ENCODE results near the gene FOLR1.

The FOLR1 gene

DNA sequence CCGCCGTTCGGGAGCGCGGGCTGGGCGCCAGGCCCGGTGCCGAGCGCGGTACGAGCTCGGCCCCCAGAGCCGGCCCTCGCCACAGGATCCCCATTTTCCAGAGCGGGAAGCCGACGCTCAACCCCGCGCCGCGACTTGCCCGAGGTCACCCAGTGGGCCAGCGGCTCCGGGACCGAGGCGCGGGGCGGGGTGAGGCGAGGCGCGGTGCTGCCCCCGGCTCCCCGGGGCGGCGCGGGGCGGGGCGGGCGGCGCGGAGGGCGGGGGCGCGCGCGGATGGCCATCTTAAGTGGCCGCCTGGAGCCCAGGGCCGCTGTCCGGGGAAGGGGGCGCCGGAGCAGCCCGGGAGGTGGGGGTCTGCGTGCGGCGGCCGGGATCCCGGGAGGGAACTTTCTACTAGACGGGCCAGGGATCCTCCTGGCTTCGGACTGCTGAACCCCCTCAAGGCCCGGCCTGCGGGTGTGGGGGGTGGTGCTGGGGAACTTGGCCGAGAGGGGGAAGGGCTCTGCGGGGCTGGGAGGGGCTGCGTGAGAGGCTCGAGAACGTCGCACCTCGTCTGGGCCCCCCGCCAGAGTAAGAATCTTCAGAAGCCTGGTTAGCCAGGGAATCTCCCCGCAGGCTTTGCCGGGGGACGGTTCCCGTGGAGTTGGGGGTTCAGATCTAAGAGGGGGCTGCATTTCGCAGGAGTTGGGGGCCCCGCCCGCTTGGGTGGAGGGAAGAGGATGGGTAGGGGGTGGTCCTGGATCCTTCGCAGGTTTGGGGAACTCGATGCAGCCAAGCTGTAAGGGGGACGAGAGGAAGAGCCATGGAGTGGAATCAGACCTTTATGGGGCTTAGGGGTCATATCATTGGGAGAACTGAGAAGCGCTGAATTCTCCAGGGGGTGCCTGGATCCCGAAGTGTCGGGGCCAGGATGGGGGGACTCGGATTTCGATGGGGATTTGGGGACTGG is 31.9 kb downstream of the FOLR1 start:
- DNase-seq (ENCODE audit: low read depth), result peak; percentile 73

- DNase-seq (ENCODE audit: low read depth), result peak; percentile 58
These were observed 32.8 kb downstream of the FOLR1 start, which contains the start of gene INPPL1 for GRCh38 chr11:72224564-72225410. Gene INPPL1, plus strand, starts transcription at chr11:72224767. Its CDS starts 218 bp downstream, at chr11:72224985.

- DNase-seq (ENCODE audit: low read depth), result peak; percentile 34
These were observed 33.5 kb downstream of the FOLR1 start for GRCh38 chr11:72225411-72225951.

DNA sequence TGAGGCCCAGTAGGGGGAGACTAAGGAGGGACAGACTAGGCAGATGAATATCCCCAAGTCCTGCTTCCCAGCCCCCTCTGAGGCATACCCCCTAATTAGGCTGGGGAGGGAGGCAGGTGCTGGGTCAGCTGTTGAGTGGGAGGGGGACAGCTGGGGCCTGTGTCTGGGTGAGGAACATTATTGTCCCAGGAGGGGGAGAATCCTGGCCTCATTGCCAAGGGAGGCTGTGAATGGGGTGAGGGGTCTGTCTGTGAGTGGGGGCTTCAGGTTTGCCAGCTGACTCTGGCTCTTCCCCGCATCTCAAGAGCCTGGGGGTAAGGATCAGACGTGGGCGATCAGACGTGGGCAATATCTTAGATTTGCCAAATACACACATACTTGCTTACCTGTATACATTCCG is 34.8 kb downstream of the FOLR1 start:
- no peak for DNase-seq (ENCODE audit: low read depth)

DNA sequence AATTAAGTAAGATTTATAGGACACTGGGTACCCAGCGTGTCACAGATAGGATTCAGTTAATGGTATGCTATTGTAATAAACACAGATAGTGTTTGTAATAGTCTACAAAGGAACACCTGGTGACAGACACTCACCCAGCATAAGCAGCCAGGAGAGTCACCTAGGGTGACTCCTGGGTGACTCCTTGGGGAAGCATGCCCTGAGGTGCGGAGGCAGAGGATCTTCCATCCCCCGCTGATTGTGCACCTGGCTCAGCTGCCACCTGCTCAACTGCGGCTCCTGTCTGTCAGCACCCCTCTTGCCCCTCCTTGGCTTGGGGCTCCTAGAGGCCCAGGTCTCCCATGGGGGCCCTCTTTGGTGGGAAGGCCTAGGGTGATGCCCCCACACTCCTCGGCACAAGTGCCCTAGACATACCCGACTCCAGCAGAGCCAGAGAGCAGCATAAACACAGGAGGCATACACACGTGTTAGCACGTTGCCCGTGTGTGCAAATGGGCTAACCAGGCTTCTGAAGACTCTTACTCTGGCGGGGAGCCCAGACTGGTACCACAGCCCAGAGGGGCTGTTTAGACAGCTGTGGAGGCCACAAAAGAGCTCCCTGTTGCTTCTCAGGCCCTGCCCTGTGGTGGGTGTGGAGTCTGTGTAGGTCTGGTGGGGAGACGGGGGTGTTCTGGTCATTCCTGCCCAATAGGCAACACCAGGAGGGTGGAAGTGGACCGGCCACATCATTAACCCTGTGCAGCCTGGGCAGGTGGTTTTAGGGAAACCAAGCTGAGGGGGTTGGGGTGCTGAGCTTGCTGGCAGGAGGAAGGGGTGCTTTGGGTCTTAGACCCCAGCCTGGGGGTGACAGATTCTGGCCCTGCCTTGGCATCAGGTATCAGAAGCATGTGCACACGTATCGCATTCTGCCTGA is 35.6 kb downstream of the FOLR1 start:
- no peak for DNase-seq (ENCODE audit: low read depth)

DNA sequence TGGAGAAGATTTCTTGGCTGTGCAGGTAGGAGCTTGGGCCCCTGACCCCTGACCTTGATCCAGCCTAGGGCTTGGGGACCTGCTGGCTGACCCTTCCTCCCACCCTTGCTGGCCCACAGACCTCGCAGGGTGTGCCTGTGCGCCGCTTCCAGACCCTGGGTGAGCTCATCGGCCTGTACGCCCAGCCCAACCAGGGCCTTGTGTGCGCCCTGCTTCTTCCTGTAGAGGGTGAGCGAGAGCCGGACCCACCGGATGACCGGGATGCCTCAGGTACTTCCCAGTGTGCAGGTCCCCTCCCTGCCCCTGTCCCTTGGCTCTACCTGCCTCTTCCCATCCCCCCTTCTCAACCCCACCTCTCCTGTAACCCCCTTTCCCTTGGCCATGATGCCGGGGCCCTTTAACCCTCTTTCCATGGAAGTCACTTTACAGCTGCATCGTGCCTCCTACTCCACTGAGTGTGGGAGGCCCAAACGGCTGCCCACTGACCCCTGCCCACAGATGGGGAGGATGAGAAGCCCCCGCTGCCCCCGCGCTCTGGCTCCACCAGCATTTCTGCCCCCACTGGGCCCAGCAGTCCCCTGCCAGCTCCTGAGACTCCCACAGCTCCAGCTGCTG is 36.4 kb downstream of the FOLR1 start:
- DNase-seq (ENCODE audit: low read depth), result no peak

DNA sequence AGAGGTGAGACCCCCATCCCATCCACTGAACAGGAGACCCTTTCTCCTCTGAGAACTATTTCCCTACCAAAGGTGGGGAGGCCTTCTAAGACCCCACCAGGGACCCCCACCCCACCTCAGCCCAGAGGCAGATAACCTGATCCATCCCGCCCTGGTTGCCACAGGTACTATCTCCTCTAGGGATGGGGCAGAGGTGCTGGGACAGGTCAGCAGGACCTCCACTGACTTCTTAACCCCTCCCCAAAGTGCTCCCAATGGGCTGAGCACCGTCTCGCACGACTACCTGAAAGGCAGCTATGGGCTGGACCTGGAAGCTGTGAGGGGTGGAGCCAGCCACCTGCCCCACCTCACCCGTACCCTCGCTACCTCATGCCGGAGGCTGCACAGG is 36.9 kb downstream of the FOLR1 start:
- no peak for DNase-seq (ENCODE audit: low read depth)

DNA sequence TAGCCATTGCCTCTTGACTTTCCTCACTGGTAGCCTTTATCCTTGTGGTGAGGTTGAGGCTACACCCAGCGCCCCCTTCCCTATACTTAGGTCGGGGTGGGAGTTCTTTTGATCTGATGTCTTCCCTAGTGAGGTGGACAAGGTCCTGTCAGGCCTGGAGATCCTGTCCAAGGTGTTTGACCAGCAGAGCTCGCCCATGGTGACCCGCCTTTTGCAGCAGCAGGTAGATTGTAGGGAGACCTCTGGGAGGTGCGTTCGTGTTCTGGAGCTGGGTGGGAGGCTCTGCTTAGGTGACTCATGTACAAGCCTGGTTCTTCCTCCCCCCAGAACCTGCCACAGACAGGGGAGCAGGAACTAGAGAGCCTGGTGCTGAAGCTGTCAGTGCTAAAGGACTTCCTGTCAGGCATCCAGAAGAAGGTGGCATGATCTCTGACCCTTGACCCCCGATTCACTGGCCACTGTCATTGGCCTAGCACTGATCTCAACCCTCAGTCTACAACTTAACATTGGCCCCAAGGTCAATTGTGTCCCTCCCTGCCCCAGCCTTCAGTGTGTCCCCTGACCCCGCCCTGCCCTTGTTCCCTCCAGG is 37.5 kb downstream of the FOLR1 start:
- no peak for DNase-seq (ENCODE audit: low read depth)

GRCh38 chr11:72229925-72230763 is 38.2 kb downstream of the FOLR1 start:
- no peak for DNase-seq (ENCODE audit: low read depth)

DNA sequence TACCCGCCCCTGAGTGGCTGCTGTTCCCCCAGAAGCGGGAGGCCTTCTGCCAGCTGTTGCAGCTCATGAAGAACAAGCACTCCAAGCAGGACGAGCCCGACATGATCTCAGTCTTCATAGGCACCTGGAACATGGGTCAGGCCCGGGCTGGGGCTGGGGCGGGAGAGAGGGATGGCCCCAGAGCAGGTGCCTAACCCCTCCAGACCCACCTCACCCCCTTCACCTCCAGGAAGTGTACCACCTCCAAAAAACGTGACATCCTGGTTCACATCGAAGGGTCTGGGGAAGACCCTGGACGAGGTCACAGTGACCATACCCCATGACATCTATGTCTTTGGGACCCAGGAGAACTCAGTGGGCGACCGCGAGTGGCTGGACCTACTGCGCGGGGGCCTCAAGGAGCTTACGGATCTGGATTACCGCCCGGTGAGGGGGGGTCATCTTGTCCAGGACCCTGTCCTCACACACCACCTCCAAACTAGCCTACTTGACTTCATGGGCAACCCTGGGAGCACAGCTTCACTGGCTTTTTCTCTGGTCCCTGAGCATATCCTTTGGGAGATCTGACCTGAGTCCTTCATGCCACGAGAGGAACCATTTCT is 38.9 kb downstream of the FOLR1 start:
- no peak for DNase-seq (ENCODE audit: low read depth)

GRCh38 chr11:72231396-72232259 is 39.7 kb downstream of the FOLR1 start:
- DNase-seq (ENCODE audit: low read depth), result no peak

DNA sequence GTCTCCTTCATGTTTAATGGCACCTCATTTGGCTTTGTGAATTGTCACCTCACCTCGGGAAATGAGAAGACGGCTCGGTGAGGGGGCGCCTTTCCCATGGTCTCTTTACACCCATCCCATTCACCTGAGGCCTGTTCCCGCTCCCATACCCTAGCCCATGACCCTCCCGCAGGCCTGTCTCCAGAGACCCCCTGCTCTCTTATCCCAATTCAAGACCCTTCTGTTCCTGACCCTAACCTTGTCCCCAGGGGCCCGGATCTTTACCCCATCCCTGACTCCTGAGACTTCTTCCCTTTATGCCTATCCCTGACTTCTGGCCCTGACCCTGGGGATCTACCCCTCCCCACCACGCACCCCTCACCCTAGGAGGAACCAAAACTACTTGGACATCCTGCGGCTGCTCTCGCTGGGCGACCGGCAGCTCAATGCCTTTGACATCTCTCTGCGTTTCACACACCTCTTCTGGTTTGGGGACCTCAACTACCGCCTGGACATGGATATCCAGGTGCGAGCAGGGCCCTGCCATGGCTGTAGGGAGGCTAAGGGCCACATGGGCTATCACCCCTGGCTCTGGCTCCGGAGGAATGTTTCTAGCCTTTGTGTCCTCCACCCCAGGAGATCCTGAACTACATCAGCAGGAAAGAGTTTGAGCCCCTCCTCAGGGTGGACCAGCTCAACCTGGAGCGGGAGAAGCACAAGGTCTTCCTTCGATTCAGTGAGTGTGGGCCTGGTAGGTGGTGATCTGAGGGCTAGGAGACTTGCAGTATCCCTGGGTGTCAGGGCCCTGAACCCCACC is 40.5 kb downstream of the FOLR1 start:
- no peak for DNase-seq (ENCODE audit: low read depth)

DNA sequence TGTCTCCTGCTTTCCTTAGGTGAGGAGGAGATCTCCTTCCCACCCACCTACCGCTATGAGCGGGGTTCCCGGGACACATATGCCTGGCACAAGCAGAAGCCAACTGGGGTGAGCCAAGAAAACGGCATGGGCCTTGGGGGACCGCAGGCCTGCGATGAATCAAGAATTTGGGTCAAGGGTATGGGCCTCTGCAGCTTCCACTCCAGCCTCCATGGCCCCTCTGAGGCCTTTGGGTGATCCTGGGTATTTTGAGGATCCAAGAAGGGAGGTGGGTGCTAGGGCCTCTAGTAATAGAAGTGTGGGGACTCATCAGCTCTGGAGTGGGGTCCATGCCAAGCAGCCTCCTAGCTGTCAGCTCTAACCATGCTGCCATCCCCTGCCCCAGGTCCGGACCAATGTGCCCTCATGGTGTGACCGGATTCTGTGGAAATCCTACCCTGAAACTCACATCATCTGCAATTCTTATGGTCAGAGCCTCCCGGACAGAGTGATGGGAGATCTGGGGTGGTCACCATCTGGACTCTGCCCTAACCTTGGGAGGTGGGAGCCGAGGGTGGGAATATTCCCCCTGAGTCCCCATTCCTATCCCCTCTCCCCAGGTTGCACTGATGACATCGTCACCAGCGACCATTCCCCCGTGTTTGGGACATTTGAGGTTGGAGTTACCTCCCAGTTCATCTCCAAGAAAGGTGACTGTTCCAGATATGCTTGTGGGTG is 41.3 kb downstream of the FOLR1 start:
- no peak for DNase-seq (ENCODE audit: low read depth)

DNA sequence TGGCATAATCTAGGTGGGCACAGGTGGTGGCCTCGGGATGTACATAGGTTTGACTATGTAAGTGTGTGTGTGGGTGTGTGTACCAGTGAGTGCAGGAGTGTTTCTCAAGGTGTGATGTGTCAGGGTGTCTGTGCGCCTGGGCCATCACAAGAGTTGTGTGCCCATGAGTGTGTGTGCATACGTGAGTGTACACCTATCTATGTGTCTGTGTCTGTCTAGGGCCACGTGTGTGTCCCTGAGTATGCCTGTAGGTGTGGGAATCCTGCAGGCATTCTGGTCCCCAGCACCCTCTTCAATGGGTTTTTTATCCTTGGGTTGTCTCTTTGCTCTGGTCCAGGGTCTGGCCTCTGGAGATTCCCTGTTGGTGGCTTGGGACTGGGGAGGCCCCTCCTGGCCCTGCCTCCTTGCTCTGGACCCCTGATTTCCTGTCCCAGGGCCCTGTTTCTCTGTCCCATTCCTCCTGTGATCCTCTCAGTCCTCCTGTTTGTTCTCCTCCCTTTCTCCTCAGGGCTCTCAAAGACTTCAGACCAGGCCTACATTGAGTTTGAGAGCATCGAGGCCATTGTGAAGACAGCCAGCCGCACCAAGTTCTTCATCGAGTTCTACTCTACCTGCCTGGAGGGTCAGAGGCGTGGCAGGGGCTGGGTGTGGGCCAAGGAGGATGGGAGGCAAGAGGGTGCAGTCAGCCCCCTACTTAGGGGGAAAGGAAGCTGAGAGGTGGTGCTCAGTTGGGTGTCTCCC is 42.0 kb downstream of the FOLR1 start:
- no peak for DNase-seq (ENCODE audit: low read depth)

DNA sequence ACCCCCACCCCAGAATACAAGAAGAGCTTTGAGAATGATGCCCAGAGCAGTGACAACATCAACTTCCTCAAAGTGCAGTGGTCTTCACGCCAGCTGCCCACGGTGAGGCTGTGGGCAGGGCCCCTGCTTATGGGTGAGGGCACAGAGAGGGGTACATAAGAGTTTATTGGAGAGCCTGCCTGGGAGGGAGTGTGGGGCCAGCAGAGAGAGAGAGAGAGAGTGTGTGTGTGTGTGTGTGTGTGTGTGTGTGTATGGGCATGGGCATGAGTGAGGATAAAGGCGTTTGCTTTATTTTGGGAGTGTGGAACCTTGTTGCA is 42.5 kb downstream of the FOLR1 start:
- DNase-seq (ENCODE audit: low read depth), result no peak

DNA sequence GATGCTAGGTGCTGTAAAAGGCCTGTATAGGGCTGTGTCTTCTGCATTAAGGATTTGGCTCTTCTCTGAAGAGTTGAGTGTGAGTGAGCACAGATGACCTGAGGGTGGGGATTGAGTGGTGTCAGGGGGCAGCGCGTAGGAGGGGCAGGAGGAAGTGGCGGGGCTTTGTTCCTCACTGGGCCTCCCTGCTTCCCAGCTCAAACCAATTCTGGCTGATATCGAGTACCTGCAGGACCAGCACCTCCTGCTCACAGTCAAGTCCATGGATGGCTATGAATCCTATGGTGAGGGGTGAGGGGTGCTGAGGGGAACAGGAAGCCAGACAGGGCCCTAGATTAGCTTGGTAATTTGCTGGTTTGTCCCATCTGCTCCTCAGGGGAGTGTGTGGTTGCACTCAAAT is 43.0 kb downstream of the FOLR1 start:
- no peak for DNase-seq (ENCODE audit: low read depth)

Data from ELR (cell line).